OCI-LY1 (cell line): ENCODE data around the gene IRF7.

ENCODE experiments used
- H2AFZ ChIP-seq: fragments of 200-600 bp; sonication (generic), shearing (Covaris generic); 2 replicates; pipeline ENCODE4 v1.6.0; 2014; ENCODE audit warnings: antibody characterized with exemption, mild to moderate bottlenecking, low read length
- H3F3A ChIP-seq: fragments of 200-600 bp; sonication (generic), shearing (Covaris generic); 2 replicates; pipeline ENCODE4 v1.6.0; 2014; ENCODE audit warnings: mild to moderate bottlenecking, antibody characterized with exemption, low read length, moderate library complexity; ENCODE audit not compliant: insufficient read depth
- H3K27ac ChIP-seq: fragments of 200-600 bp; sonication (generic); 2 replicates; pipeline ENCODE4 v1.5.1; 2014; ENCODE audit warnings: low read length, mixed run types, mild to moderate bottlenecking, low read depth; ENCODE audit not compliant: poor library complexity, severe bottlenecking
- H3K27me3 ChIP-seq: fragments of 200-600 bp; sonication (generic); 2 replicates; pipeline ENCODE4 v1.6.0; 2014; ENCODE audit warnings: antibody characterized with exemption, mild to moderate bottlenecking, low read length, moderate library complexity; ENCODE audit not compliant: insufficient read depth
- H3K36me3 ChIP-seq: fragments of 200-600 bp; sonication (generic); 2 replicates; pipeline ENCODE4 v1.6.1; 2014; ENCODE audit warnings: mild to moderate bottlenecking, antibody characterized with exemption, low read length, moderate library complexity, mixed read lengths; ENCODE audit not compliant: insufficient read depth
- H3K4me1 ChIP-seq: fragments of 200-600 bp; sonication (generic); 2 replicates; pipeline ENCODE4 v1.5.1; 2014; ENCODE audit warnings: mild to moderate bottlenecking, low read length, moderate library complexity; ENCODE audit not compliant: insufficient read depth, severe bottlenecking
- H3K4me2 ChIP-seq: fragments of 200-600 bp; sonication (generic), shearing (Covaris generic); 2 replicates; pipeline ENCODE4 v1.6.1; 2014; ENCODE audit warnings: low read length
- H3K4me3 ChIP-seq: fragments of 200-600 bp; sonication (generic); 2 replicates; pipeline ENCODE4 v1.5.1; 2014; ENCODE audit warnings: low read length, low read depth, mild to moderate bottlenecking, mixed read lengths; ENCODE audit not compliant: poor library complexity, severe bottlenecking
- H3K79me2 ChIP-seq: fragments of 200-600 bp; shearing (Covaris generic); 2 replicates; pipeline ENCODE4 v1.6.1; 2016; ENCODE audit warnings: mixed run types, low read length, mixed read lengths; ENCODE audit not compliant: insufficient read depth
- H3K9ac ChIP-seq: fragments of 200-600 bp; sonication (generic), shearing (Covaris generic); 2 replicates; pipeline ENCODE4 v1.6.1; 2014; ENCODE audit warnings: mild to moderate bottlenecking, low read length, mixed read lengths
- H3K9me2 ChIP-seq: fragments of 200-600 bp; sonication (generic), shearing (Covaris generic); 2 replicates; pipeline ENCODE4 v1.6.1; 2014; ENCODE audit warnings: low read depth, mild to moderate bottlenecking, low read length, mixed read lengths
- H3K9me3 ChIP-seq: fragments of 200-600 bp; shearing (Covaris generic); 2 replicates; pipeline ENCODE4 v1.6.1; 2014; ENCODE audit warnings: low read length, mixed read lengths
- H4K20me1 ChIP-seq: fragments of 200-600 bp; sonication (generic), shearing (Covaris generic); 2 replicates; pipeline ENCODE4 v1.6.0; 2016; ENCODE audit warnings: mild to moderate bottlenecking, low read length; ENCODE audit not compliant: insufficient read depth
- EZH2 ChIP-seq: fragments of 200-600 bp; sonication (generic), shearing (Covaris generic); IDR thresholded peaks from 2 replicates; pipeline ENCODE4 v1.8.0; 2017; ENCODE audit warnings: borderline replicate concordance, mixed run types, mild to moderate bottlenecking, antibody characterized with exemption, low read length, moderate library complexity, mixed read lengths
- TF ChIP-seq, protein P1 (sequence below): fragments of 200-600 bp; sonication (generic), shearing (Covaris generic); IDR thresholded peaks from 2 replicates; pipeline ENCODE4 v1.5.1; 2017; ENCODE audit warnings: mild to moderate bottlenecking, antibody characterized with exemption, low read length, moderate library complexity, mixed read lengths

Gene IRF7

DNA sequence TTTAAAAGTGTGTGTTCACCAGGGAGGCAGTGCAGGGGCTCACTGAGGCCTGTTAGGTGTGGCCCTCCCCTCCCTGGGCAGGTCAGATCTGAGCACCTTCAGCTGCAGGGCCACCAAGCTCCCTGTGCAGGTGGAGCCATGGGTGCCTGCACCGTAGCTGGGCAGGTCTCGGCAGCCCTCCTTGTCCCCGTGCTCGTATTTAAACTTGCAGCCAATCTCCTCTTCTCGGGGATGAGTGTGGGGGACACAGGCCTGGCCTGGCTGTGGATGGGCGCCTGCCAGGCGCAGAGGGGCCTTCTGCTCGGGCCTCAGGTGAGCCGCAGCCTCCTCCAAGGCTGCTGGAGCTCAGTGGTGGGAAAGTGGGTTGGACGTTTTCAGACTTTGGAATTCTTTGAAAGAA is 20.4 kb downstream of the IRF7 start:
- Histone ChIP-seq H3K9ac (no peak overlapping the region), H3K9me2 (no peaks in the 10 kb centered on the region), H3K79me2 (no peaks in the 10 kb centered on the region), H2AFZ (no peak overlapping the region), H3K4me2 (no peak overlapping the region), H3K4me3 (no peak overlapping the region), H3K9me3 (no peaks in the 10 kb centered on the region), H3K27me3 (no peaks in the 10 kb centered on the region), H3K4me1 (no peaks in the 10 kb centered on the region), H4K20me1 (no peaks in the 10 kb centered on the region), H3F3A (no peaks in the 10 kb centered on the region), H3K36me3 (peaks cover 88% of the 10 kb centered on the region), H3K27ac (no peak overlapping the region)
- TF ChIP-seq EZH2 = no peak
- TF ChIP-seq, protein P1, sequence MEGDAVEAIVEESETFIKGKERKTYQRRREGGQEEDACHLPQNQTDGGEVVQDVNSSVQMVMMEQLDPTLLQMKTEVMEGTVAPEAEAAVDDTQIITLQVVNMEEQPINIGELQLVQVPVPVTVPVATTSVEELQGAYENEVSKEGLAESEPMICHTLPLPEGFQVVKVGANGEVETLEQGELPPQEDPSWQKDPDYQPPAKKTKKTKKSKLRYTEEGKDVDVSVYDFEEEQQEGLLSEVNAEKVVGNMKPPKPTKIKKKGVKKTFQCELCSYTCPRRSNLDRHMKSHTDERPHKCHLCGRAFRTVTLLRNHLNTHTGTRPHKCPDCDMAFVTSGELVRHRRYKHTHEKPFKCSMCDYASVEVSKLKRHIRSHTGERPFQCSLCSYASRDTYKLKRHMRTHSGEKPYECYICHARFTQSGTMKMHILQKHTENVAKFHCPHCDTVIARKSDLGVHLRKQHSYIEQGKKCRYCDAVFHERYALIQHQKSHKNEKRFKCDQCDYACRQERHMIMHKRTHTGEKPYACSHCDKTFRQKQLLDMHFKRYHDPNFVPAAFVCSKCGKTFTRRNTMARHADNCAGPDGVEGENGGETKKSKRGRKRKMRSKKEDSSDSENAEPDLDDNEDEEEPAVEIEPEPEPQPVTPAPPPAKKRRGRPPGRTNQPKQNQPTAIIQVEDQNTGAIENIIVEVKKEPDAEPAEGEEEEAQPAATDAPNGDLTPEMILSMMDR = no peak

DNA sequence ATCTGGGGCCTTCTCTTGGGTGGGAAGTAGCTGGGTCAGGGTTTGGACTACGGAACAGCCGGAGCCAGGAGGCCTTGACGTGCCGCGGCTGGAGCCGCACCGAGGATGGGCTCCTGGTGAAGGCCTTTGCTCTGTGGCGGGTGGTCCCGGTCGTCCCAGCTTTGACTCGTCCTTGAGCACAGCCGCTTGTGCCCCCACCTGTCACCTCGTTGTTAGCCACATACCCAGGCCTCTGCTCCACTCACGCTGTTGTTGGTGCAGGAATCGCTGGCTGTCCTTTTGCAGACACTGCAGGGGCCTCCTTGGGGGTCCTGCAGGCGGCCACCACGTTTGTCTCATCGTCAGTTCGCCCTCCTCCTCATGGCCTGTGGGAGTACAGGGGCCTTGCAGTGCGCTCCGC is 22.4 kb downstream of the IRF7 start:
- Histone ChIP-seq H3F3A (no peaks in the 10 kb centered on the region), H3K4me3 (no peak overlapping the region), H3K79me2 (no peaks in the 10 kb centered on the region), H3K4me2 (no peak overlapping the region), H3K27me3 (no peaks in the 10 kb centered on the region), H2AFZ (no peak overlapping the region), H3K9ac (no peak overlapping the region), H3K36me3 (peaks cover 92% of the 10 kb centered on the region), H3K4me1 (no peaks in the 10 kb centered on the region), H3K9me2 (no peaks in the 10 kb centered on the region), H4K20me1 (no peaks in the 10 kb centered on the region), H3K9me3 (no peaks in the 10 kb centered on the region), H3K27ac (no peak overlapping the region)
- TF ChIP-seq, protein P1 = no peak
- no peak for TF ChIP-seq EZH2

DNA sequence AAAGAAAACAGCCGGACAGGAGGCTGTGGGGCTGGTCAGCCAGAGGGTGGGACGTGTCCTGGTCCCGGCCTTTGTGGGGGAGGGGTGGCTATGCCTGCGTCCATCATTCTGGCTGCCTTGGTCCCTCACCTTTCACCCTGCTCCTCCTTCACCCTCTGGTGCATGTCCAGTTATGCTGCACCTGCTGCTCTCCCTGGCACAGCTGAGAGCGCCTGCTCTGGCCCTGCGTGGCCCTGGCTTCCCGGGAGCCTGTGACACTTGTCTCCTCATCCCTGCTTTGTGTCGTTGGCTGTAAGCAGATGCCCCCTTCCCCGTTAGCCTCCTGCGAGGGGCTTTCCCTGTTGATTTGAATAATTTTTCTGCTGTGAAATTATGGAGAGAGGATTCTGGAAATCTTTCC is 22.8 kb downstream of the IRF7 start:
- H4K20me1 ChIP-seq = no peaks in the 10 kb centered on the region
- no peak for TF ChIP-seq EZH2
- TF ChIP-seq, protein P1 = no peak
- no peaks in the 10 kb centered on the region for H3K79me2 ChIP-seq
- H3K4me1 ChIP-seq = no peaks in the 10 kb centered on the region
- no peak overlapping the region for H3K9ac ChIP-seq
- peaks cover 92% of the 10 kb centered on the region for H3K36me3 ChIP-seq
- no peaks in the 10 kb centered on the region for H3K9me2 ChIP-seq
- no peaks in the 10 kb centered on the region for H3K27me3 ChIP-seq
- no peak overlapping the region for H3K27ac ChIP-seq
- no peaks in the 10 kb centered on the region for H3F3A ChIP-seq
- no peak overlapping the region for H2AFZ ChIP-seq
- H3K9me3 ChIP-seq = no peaks in the 10 kb centered on the region
- no peak overlapping the region for H3K4me3 ChIP-seq
- no peak overlapping the region for H3K4me2 ChIP-seq
